Measurements from ENCODE around the gene IL24.

DNA sequence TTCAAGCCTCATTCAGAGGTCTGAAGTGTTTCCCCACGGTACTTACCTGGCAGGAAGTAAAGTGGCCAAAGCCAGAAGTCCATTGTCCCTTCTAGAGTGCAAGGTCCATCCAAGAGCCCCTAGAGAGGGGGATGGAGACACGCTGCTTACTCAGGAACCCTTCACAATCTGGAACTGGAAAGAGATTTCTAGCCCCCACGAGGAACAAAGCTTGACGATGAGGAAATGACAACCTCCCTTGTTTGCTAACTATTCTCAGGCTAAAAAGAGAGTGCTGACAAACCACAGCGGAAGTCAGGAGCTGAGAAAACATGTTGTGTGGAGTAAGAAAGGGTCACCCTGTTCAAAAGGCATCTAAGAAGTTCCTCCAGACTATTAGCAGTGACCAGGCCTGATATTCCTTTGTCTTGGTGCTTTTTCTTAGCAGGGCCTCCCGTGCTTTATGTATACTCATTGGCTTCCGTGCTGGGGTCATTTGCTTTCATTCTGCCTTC, 24.6 kb downstream of the IL24 start, which contains the start of gene FCMR:
- TF ChIP-seq, protein P1, sequence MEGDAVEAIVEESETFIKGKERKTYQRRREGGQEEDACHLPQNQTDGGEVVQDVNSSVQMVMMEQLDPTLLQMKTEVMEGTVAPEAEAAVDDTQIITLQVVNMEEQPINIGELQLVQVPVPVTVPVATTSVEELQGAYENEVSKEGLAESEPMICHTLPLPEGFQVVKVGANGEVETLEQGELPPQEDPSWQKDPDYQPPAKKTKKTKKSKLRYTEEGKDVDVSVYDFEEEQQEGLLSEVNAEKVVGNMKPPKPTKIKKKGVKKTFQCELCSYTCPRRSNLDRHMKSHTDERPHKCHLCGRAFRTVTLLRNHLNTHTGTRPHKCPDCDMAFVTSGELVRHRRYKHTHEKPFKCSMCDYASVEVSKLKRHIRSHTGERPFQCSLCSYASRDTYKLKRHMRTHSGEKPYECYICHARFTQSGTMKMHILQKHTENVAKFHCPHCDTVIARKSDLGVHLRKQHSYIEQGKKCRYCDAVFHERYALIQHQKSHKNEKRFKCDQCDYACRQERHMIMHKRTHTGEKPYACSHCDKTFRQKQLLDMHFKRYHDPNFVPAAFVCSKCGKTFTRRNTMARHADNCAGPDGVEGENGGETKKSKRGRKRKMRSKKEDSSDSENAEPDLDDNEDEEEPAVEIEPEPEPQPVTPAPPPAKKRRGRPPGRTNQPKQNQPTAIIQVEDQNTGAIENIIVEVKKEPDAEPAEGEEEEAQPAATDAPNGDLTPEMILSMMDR (conservative IDR thresholded peaks at IDR 0.05) = no peak
- no peak for TF ChIP-seq ZFX (IDR thresholded peaks at IDR 0.05)
